ENCODE data around the gene TEX13A.

DNA sequence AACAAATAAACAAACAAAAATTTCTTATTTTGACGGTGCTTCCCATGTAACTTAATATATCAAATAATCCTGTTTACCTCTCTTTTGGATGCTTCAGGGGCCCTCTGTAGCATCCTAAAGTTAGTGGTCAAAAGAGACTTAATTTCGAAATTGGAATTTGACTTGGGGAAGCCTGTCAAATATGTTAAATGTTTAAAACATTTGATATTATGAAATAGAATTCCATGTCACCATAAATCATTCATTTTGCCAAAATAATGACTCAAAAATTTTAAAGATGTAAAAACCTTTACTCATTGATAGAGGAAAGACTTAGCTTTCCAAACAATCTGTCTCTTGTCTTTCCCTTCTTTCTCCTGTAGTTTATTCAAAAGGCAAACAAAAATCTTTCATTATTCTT is 20.6 kb upstream of the TEX13A start:
- TF ChIP-seq, protein P1, sequence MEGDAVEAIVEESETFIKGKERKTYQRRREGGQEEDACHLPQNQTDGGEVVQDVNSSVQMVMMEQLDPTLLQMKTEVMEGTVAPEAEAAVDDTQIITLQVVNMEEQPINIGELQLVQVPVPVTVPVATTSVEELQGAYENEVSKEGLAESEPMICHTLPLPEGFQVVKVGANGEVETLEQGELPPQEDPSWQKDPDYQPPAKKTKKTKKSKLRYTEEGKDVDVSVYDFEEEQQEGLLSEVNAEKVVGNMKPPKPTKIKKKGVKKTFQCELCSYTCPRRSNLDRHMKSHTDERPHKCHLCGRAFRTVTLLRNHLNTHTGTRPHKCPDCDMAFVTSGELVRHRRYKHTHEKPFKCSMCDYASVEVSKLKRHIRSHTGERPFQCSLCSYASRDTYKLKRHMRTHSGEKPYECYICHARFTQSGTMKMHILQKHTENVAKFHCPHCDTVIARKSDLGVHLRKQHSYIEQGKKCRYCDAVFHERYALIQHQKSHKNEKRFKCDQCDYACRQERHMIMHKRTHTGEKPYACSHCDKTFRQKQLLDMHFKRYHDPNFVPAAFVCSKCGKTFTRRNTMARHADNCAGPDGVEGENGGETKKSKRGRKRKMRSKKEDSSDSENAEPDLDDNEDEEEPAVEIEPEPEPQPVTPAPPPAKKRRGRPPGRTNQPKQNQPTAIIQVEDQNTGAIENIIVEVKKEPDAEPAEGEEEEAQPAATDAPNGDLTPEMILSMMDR (IDR thresholded peaks at IDR 0.05) = no peak
- TF ChIP-seq SIN3A (IDR thresholded peaks at IDR 0.05; ENCODE audit: borderline replicate concordance, insufficient read depth, low read depth, low read length) = no peak

Data from Panc1 (cell line).